Measurements from ENCODE around the gene CCDC149.

Gene CCDC149

GRCh38 chr4:24894846-24895245 lies 18.0 kb downstream of the CCDC149 start:
- ChIA-PET CTCF (interaction anchor here (1.0 to 2.3 kb wide), 2 partner anchors 10 to 86 kb away, joined by 3 to 6 read pairs; no protein-coding TSS in a partner anchor), POLR2A (no interaction called here)
- no peak for DNase-seq (ENCODE audit: extremely low spot score)
- TF ChIP-seq, protein P1, sequence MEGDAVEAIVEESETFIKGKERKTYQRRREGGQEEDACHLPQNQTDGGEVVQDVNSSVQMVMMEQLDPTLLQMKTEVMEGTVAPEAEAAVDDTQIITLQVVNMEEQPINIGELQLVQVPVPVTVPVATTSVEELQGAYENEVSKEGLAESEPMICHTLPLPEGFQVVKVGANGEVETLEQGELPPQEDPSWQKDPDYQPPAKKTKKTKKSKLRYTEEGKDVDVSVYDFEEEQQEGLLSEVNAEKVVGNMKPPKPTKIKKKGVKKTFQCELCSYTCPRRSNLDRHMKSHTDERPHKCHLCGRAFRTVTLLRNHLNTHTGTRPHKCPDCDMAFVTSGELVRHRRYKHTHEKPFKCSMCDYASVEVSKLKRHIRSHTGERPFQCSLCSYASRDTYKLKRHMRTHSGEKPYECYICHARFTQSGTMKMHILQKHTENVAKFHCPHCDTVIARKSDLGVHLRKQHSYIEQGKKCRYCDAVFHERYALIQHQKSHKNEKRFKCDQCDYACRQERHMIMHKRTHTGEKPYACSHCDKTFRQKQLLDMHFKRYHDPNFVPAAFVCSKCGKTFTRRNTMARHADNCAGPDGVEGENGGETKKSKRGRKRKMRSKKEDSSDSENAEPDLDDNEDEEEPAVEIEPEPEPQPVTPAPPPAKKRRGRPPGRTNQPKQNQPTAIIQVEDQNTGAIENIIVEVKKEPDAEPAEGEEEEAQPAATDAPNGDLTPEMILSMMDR (IDR thresholded peaks at IDR 0.05; ENCODE audit: control extremely low read depth, extremely low read depth, low read depth, missing control alignments): no peak

GRCh38 chr4:24894243-24894642 lies 18.6 kb downstream of the CCDC149 start:
- ChIA-PET CTCF (interaction anchor here (1.2 kb wide), 1 partner anchor 12 kb away, joined by 3 read pairs; no protein-coding TSS in a partner anchor), POLR2A (no interaction called here)
- TF ChIP-seq, protein P1 (IDR thresholded peaks at IDR 0.05; ENCODE audit: control extremely low read depth, extremely low read depth, low read depth, missing control alignments): no peak
- no peak for DNase-seq (ENCODE audit: extremely low spot score)

DNA sequence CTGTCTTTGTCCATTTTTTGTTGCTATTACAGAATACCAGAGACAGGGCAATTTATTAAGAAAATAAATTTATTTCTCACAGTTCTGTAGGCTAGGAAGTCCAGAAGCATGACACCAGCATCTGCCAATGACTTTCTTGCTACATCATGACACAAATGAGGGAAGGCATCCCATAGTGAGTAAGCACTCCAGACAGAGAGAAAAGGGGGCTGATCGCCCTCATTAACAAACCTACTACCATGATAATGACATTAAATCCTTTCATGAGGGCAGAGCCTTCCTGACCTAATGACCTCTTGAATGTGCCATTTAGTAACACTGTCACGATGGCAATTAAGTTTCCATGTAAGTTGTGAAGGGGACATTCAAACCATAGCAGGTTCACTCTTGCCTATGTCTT lies 20.1 kb downstream of the CCDC149 start:
- CTCF ChIA-PET: no interaction called here
- POLR2A ChIA-PET: no interaction called here
- no peak for DNase-seq (ENCODE audit: extremely low spot score)
- TF ChIP-seq, protein P1 (IDR thresholded peaks at IDR 0.05; ENCODE audit: control extremely low read depth, extremely low read depth, low read depth, missing control alignments): no peak

DNA sequence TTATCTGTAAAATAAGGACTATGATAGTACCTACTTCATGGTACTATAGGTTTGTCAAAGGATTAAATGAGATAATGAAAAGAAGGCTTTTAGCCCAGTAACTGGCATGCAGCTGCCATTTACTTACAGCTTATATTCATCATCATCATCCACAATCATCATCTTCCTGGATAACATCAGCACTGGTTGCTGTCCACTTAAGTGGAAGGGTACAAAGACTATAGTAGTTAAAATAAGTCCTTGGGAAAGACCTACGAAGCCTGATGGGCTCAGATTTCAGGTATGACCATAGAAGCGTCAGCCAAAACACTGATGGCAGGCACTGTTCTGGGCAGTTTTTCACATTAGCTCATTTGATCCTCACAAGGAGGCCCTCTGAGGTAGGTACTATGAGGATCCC lies 20.6 kb downstream of the CCDC149 start:
- CTCF ChIA-PET: interaction anchor here (1.3 kb wide), 1 partner anchor 11 kb away, joined by 3 read pairs; no protein-coding TSS in a partner anchor
- no peak for DNase-seq (ENCODE audit: extremely low spot score)
- TF ChIP-seq, protein P1 (IDR thresholded peaks at IDR 0.05; ENCODE audit: control extremely low read depth, extremely low read depth, low read depth, missing control alignments): no peak
- POLR2A ChIA-PET: no interaction called here

GRCh38 chr4:24890561-24891126 lies 22.2 kb downstream of the CCDC149 start:
- TF ChIP-seq, protein P1 (IDR thresholded peaks at IDR 0.05; ENCODE audit: control extremely low read depth, extremely low read depth, low read depth, missing control alignments): no peak
- CTCF ChIA-PET: no interaction called here
- POLR2A ChIA-PET: no interaction called here
- no peak for DNase-seq (ENCODE audit: extremely low spot score)

DNA sequence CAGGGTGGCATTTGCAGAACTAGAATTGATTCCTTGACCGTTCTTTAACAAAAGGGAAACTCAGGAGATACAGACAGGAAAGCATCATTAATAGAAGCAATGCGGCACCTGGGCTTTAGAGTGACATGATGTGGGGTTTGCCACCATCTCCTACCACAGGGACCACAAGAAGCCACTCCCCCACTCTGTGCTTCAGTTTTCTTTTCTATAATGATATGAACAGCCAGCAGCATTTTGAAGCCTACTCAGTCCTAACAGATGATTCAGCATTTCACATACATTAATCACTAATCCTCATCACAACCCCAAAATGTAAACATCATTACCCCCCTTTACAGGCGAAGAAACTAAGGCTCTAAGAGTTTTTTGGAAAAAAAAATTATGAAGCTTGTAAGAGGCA lies 22.9 kb downstream of the CCDC149 start:
- POLR2A ChIA-PET: no interaction called here
- TF ChIP-seq, protein P1 (IDR thresholded peaks at IDR 0.05; ENCODE audit: control extremely low read depth, extremely low read depth, low read depth, missing control alignments): no peak
- CTCF ChIA-PET: no interaction called here
- no peak for DNase-seq (ENCODE audit: extremely low spot score)
